Heart left ventricle (tissue), 13 donors: ENCODE measurements around the gene PFN1.

Experiments
- POLR2A ChIP-seq, 2 donors: fragments of 450-650 bp; IDR thresholded peaks; one replicate each; pipeline ENCODE4 v1.6.1; 2017; ENCODE audit warnings: antibody characterized with exemption in 2 of 2, mild to moderate bottlenecking in 2 of 2, moderate library complexity in 2 of 2
- TF ChIP-seq, protein P1 (sequence below), 12 donors: fragments of 200-600 bp; sonication (generic) in 4 of 12; IDR thresholded peaks; one replicate each; pipeline versions ENCODE4 v1.5.0 to v1.8.0; 2018 to 2022; ENCODE audit warnings: antibody characterized with exemption in 12 of 12, mild to moderate bottlenecking in 5 of 12
- donor health status: ischemic (EF 13 %, LVEDD 7.1; RV severe dilation, severe dysfunction).
- donor health status: DM: no; HTN: yes; CAD: no.
- donor health status: DM: no; HTN: no; CAD: no.
- donor health status: ischemic (EF 25% LVEDD 6.9; RV normal size, moderate dysfunction).
- donor health status: ischemic (EF 25% LVEDD 5.7; RV mildly dilated, moderate dysfunction).
- donor health status: ischemic (EF 35%, LVEDD 5.7; RV mildly dilated, moderate dysfunction).
- donor health status: nonischemic (EF 11% LVEDD 7.7; RV severe dilation, severe dysfunction).
- donor health status: DM: yes; HTN: yes; CAD: no.
- donor health status: PGD.
- donor health status: ischemic (EF 29% LVEDD 5.4; RV normal size, mild dysfunction).
- donor health status: nonischemic (EF 23%, LVEDD 6.1; RV moderate dilation, normal function).

DNA sequence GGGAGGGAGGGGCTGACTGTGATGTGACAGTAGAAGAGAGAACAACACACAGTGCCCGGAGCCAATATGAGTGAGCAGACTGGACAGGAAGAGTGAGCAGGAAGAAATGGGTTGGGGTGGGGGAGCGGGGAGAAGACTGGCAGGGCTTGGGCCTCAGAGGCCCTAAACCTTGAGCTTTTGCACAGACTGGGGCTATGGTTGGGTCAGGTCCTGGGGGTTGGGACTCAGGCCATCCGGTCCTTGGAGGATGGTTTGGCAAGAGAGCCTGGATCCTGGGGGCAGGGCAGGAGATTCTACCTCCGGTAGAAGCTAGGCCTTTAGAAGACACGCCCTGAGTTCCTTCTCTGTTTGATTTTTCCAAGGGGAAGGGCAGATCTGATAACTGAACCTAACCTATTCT is 38.1 kb upstream of the PFN1 start:
- TF ChIP-seq, protein P1, sequence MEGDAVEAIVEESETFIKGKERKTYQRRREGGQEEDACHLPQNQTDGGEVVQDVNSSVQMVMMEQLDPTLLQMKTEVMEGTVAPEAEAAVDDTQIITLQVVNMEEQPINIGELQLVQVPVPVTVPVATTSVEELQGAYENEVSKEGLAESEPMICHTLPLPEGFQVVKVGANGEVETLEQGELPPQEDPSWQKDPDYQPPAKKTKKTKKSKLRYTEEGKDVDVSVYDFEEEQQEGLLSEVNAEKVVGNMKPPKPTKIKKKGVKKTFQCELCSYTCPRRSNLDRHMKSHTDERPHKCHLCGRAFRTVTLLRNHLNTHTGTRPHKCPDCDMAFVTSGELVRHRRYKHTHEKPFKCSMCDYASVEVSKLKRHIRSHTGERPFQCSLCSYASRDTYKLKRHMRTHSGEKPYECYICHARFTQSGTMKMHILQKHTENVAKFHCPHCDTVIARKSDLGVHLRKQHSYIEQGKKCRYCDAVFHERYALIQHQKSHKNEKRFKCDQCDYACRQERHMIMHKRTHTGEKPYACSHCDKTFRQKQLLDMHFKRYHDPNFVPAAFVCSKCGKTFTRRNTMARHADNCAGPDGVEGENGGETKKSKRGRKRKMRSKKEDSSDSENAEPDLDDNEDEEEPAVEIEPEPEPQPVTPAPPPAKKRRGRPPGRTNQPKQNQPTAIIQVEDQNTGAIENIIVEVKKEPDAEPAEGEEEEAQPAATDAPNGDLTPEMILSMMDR (IDR thresholded peaks at IDR 0.05): no peak
- TF ChIP-seq POLR2A (IDR thresholded peaks at IDR 0.05): no peak
